Activated naive CD4-positive, alpha-beta T cell treated with anti-CD3 and anti-CD28 coated beads for 36 hours (primary cell): ENCODE results near the gene HOXA4. TPM values are rescaled to one million over a fixed set of nuclear protein-coding genes. Genes with fewer than 3 reads are reported as not detected.

Experiments used
- CTCF ChIA-PET: fragments of 350-600 bp; sonication (Branson Sonifier 250); formaldehyde crosslinking; loops from one replicate; lab custom pipeline; 2021; ENCODE audit warnings: antibody characterized with exemption; lab: Charles Lee
- DNase-seq: peaks from one replicate; pipeline ENCODE4 v3.0.0-alpha.2; 2020
- H3K27ac Mint-ChIP-seq: one replicate; pipeline ENCODE4 v1.8.0; 2021; ENCODE audit warnings: mild to moderate bottlenecking, mixed read lengths
- H3K27me3 Mint-ChIP-seq: one replicate; pipeline ENCODE4 v1.8.0; 2021; ENCODE audit warnings: low read depth, mixed read lengths
- H3K36me3 Mint-ChIP-seq: one replicate; pipeline ENCODE4 v1.8.0; 2021; ENCODE audit warnings: low read depth, mixed read lengths
- H3K4me1 Mint-ChIP-seq: one replicate; pipeline ENCODE4 v1.8.0; 2021; ENCODE audit warnings: low read depth, mixed read lengths
- H3K4me3 Mint-ChIP-seq: one replicate; pipeline ENCODE4 v1.8.0; 2021; ENCODE audit warnings: mild to moderate bottlenecking, moderate library complexity, mixed read lengths
- H3K9me3 Mint-ChIP-seq: one replicate; pipeline ENCODE4 v1.8.0; 2021; ENCODE audit warnings: mixed read lengths
- intact Hi-C: fragments of 100-400 bp; cut with micrococcal nuclease; formaldehyde crosslinking; loops from one replicate; pipeline ENCODE4 v1.15.1; 2023
- microRNA-seq: library from miRNA; unstranded; fragments of <30 nt; microRNA quantifications from one replicate; pipeline ENCODE4 v1.2.0, GENCODE V29; 2022; ENCODE audit warnings: borderline microRNAs expressed, borderline replicate concordance
- total RNA-seq, 2 experiments: library from RNA; stranded (reverse); gene quantifications; one replicate each; pipeline ENCODE4 v1.2.3, GENCODE V29; 2021

HOXA4 gene
- total RNA-seq, 2 experiments from 2014 or later = 0.14 TPM; not detected in 1

DNA sequence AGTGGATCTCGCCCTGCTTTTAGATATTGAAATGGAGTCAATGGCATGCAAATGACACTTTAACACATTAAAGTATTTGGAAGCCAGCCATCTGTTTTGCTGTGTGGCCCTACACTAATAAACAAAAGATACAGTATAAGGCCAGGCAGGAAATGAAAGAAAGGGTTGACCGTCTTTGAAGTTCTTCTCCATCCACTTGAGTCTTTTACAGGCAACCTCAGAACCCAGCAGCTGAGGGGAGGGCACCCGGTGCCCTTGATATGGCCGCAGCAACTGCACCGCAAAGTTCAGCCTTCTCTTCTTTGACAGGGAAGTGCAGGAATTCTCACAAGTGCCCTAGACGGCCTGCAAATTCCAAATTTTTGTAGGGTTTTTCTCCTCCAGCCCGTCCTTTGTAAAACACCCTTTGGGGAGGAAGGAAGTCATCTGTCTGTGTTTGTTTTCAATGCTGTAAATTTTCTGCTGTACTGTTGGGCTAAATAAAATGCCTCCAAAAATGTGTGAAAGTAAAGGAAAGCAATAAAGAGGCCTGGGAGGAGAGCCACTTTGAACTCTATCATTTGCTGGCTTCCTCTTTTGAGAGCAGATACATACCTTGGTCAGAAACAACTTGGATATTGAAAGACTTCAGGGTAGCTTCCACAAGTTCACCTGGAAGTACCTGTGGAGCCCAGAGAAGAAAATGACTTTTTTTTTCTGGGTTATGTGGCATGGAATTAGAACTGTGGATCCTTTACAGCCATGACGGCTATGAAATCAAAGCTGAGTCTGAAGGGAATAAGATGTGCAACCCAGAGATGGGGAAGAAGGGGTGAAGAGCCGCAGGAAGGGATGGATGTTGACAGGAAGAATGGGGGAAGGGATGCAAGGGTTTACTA is 38.4 kb downstream of the HOXA4 start:
- no peak for DNase-seq
- no peak overlapping the region for H3K4me3 Mint-ChIP-seq
- no peaks in the 10 kb centered on the region for H3K36me3 Mint-ChIP-seq
- no peaks in the 10 kb centered on the region for H3K9me3 Mint-ChIP-seq
- peaks cover 83% of the 10 kb centered on the region for H3K27me3 Mint-ChIP-seq
- H3K27ac Mint-ChIP-seq = no peak overlapping the region
- CTCF ChIA-PET = no interaction called here
- intact Hi-C loops = loop anchor here (10.0 kb wide), 1 partner anchor 153 kb away; the partner anchor contains the start of gene EVX1
- peaks cover 19% of the 10 kb centered on the region for H3K4me1 Mint-ChIP-seq

GRCh38 chr7:27091105-27091504 is 39.5 kb downstream of the HOXA4 start:
- Mint-ChIP-seq H3K4me3 (no peak overlapping the region), H3K4me1 (peaks cover 16% of the 10 kb centered on the region), H3K36me3 (no peaks in the 10 kb centered on the region), H3K9me3 (no peaks in the 10 kb centered on the region), H3K27me3 (peaks cover 82% of the 10 kb centered on the region), H3K27ac (no peak overlapping the region)
- no peak for DNase-seq
- CTCF ChIA-PET = interaction anchor here (1.4 kb wide), 1 partner anchor 70 kb away, joined by 3 read pairs; no protein-coding TSS in a partner anchor
- intact Hi-C loops = loop anchor here (10.0 kb wide), 1 partner anchor 154 kb away; the partner anchor contains the start of gene EVX1

DNA sequence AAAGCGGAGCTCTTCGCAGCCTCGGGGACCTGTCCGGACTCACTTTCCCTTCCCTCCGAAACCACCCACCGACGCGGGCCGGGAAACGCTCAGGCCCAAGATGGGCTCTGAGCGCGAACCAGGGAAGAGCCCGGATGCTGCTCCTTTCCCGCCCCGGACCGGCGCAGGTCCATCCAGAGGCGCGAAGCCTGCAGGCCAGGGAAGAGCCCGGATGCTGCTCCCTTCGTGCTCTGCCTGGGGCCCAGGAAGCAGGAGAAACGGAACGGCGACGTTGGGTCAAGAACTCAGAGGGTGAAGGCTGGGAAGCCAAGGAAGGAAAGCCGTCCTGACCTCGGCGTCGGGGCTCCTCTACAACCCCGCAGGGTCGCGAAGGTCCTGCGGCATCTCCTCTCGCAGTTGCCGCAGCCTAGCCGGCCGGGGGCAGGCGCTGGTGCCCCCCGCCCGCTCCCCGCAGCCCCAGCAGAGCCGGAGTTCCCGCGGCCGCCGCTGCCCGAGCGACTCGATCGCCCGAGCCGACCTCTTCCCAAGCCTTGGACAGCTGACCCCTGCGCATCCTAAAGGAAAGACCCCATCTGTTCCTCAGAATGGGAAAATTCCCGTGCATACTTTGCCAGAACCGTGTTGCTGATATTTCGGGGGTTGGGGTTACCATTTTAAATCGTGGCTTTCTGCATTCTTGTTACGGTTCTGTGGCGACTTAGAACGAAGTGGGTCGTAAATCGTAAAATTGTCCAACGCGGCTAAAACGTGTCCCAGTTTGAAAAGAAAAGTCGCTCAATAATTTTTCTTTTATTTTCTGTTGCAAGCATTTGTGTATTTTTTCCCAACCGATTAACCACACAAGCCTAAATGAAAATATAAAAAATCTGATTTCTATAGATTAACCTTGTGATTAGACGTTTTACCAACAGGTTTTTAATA is 42.3 kb downstream of the HOXA4 start:
- CTCF ChIA-PET = no interaction called here
- DNase-seq = no peak
- intact Hi-C loops = no loop called here
- Mint-ChIP-seq H3K4me1 (peaks cover 9% of the 10 kb centered on the region), H3K4me3 (no peak overlapping the region), H3K36me3 (no peaks in the 10 kb centered on the region), H3K9me3 (no peaks in the 10 kb centered on the region), H3K27ac (no peak overlapping the region), H3K27me3 (peaks cover 61% of the 10 kb centered on the region)

- Mint-ChIP-seq H3K4me1 (peaks cover 9% of the 10 kb centered on the region), H3K4me3 (no peak overlapping the region), H3K27ac (no peak overlapping the region), H3K27me3 (peaks cover 17% of the 10 kb centered on the region), H3K9me3 (no peaks in the 10 kb centered on the region), H3K36me3 (no peaks in the 10 kb centered on the region)
- intact Hi-C loops = no loop called here
- DNase-seq = no peak
- CTCF ChIA-PET = no interaction called here
Measured at GRCh38 chr7:27083646-27084045, 46.9 kb downstream of the HOXA4 start.

- Mint-ChIP-seq H3K4me3 (no peak overlapping the region), H3K36me3 (no peaks in the 10 kb centered on the region), H3K27me3 (peaks cover 5% of the 10 kb centered on the region), H3K4me1 (no peaks in the 10 kb centered on the region), H3K27ac (no peak overlapping the region), H3K9me3 (no peaks in the 10 kb centered on the region)
- CTCF ChIA-PET = interaction anchor here (1.7 kb wide), 1 partner anchor 67 kb away, joined by 4 read pairs; no protein-coding TSS in a partner anchor
- DNase-seq = no peak
- intact Hi-C loops = no loop called here
Measured at GRCh38 chr7:27082171-27082570, 48.4 kb downstream of the HOXA4 start.

DNA sequence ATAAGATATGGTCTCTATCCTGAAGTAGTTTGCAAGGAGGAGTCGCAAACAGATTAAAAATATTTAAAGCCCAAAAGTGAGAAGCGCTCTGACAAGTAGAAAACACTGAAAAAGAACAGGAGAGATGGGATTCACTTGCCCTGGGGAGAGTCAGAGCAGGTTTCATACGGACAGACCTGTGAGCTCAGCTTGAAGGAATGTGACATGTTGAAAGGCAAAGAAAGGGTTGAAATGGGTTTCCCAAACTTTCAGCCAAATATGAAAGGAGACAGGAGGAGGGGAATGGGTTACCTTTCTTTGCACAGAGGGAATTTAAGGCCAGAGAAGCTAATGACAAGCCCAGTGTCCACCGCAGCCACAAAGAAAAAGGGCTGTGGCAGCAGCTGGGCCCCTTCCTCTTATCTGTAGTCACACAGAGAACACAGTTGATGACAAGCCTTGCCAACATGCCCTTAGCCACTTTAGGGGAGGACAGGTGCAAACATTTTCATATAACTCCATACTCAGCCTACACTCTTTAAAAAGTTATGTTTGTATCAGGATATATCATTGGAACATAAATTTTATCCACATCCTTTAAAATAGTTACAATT is 49.6 kb downstream of the HOXA4 start:
- Mint-ChIP-seq H3K27me3 (peaks cover 3% of the 10 kb centered on the region), H3K27ac (no peak overlapping the region), H3K4me1 (no peaks in the 10 kb centered on the region), H3K9me3 (no peaks in the 10 kb centered on the region), H3K36me3 (no peaks in the 10 kb centered on the region), H3K4me3 (no peak overlapping the region)
- CTCF ChIA-PET = interaction anchor here (0.6 kb wide), 1 partner anchor 46 kb away, joined by 4 read pairs; no protein-coding TSS in a partner anchor
- intact Hi-C loops = no loop called here
- no peak for DNase-seq

- intact Hi-C loops = no loop called here
- Mint-ChIP-seq H3K27me3 (peaks cover 2% of the 10 kb centered on the region), H3K4me1 (no peaks in the 10 kb centered on the region), H3K4me3 (no peak overlapping the region), H3K36me3 (no peaks in the 10 kb centered on the region), H3K9me3 (no peaks in the 10 kb centered on the region), H3K27ac (no peak overlapping the region)
- CTCF ChIA-PET = interaction anchor here (0.6 kb wide), 1 partner anchor 17 kb away, joined by 3 read pairs; no protein-coding TSS in a partner anchor
- no peak for DNase-seq
Measured at GRCh38 chr7:27079234-27079975, 51.2 kb downstream of the HOXA4 start.

- Mint-ChIP-seq H3K36me3 (no peaks in the 10 kb centered on the region), H3K27me3 (peaks cover 2% of the 10 kb centered on the region), H3K4me1 (no peaks in the 10 kb centered on the region), H3K9me3 (no peaks in the 10 kb centered on the region), H3K27ac (no peak overlapping the region), H3K4me3 (no peak overlapping the region)
- intact Hi-C loops = no loop called here
- no peak for DNase-seq
- CTCF ChIA-PET = interaction anchor here (0.6 kb wide), 1 partner anchor 16 kb away, joined by 3 read pairs; no protein-coding TSS in a partner anchor
Measured at GRCh38 chr7:27078616-27079233, 51.8 kb downstream of the HOXA4 start.

Small RNA genes within 50 kb of the gene (microRNA-seq; reads per million reads assigned to microRNA genes)
- gene MIR196B = 20.8 reads per million, percentile 35 among the genes with 10 or more reads in this experiment

Other genes with a start within 250 kb of the HOXA4 start
- under 1 TPM; 0.24 to 0.30 TPM for gene HOXA1, start 34.8 kb downstream of the HOXA4 start, total RNA-seq
- not detected for gene HOXA2, start 28.1 kb downstream of the HOXA4 start, total RNA-seq
- gene HOXA5, start 12.9 kb upstream of the HOXA4 start, total RNA-seq = not detected
- not detected for gene HOXA6, start 17.0 kb upstream of the HOXA4 start, total RNA-seq
- not detected for gene HOXA3, start 21.8 kb upstream of the HOXA4 start, total RNA-seq
- not detected for gene HOXA7, start 25.9 kb upstream of the HOXA4 start, total RNA-seq
- not detected for gene HOXA9, start 34.8 kb upstream of the HOXA4 start, total RNA-seq
- gene HOXA10, start 43.6 kb upstream of the HOXA4 start, total RNA-seq = not detected
- not detected for gene HOXA11, start 54.5 kb upstream of the HOXA4 start, total RNA-seq
- not detected for gene HOXA13, start 69.3 kb upstream of the HOXA4 start, total RNA-seq
- not detected for gene EVX1, start 112.0 kb upstream of the HOXA4 start, total RNA-seq